Measurements from ENCODE around the gene OR2L3.
"Not testable (repeated sequence)": the region's sequence is repeated elsewhere in the genome, so short reads cannot be mapped to it uniquely, and the experiment has no call there.

OR2L3 gene, protein sequence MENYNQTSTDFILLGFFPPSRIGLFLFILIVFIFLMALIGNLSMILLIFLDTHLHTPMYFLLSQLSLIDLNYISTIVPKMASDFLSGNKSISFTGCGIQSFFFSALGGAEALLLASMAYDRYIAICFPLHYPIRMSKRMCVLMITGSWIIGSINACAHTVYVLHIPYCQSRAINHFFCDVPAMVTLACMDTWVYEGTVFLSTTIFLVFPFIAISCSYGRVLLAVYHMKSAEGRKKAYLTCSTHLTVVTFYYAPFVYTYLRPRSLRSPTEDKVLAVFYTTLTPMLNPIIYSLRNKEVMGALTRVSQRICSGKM

DNA sequence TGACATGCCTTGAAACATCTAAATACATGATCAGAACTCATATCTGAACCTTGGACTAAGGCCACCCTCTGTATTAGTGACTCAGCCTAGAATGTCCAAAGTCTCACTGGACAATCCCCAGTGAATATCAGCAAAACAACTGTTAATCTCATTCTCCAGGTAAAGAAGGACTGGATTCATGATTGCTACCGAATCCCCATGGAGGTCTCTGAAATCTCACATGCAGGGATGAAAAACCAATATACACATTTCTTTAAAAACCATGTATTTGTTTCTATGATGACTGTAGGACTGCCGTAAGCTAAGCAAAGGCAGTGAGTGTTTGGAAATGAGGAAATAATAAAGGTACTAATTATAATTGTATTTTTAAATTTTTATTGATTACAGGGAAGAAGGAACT, at the start of gene OR2L3:
TSS of gene OR2L3 (plus strand) at position 301 of the 400 bp plus-strand sequence. CDS start 13,846 bp downstream, outside the sequence.
- DNase-seq = no peak

DNA sequence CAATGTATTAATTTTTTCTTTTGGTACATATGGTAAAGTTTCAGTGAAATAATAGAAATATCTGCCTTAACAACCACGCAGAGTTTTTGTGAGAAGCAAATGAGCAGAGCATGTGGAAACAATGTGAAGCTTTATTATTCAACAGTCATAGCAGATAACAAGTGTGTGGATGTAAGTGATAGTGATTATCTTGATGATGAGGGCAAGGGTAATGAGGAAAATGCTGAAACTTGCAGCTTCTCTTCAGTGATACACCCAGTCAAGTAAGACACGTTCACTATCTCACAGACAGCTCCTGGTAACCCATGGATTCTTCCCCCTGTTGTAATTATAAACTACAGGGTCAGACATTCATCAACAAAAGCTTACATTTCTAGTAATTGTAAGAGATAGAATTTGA, 47.8 kb upstream of the OR2L3 start:
- DNase-seq = no peak

DNA sequence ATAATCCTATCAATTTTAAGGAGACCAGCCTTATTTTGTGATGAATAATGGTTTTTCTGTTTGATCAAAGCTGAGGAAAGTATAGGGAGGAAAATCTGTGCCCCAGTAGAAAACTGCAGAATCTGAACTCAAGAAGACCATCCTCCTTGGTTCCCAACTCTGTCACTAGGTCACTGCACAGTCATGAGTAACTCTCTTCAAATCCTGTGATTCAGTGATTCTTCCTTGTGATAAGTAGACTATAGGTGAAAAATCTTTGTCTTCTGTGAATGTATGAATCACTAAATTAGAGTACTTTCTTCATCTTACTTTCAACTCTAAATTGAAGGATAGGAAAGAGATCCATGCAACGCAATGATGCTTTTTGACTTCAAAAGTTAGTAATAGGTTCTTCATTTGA, 46.5 kb upstream of the OR2L3 start:
- DNase-seq = no peak

DNA sequence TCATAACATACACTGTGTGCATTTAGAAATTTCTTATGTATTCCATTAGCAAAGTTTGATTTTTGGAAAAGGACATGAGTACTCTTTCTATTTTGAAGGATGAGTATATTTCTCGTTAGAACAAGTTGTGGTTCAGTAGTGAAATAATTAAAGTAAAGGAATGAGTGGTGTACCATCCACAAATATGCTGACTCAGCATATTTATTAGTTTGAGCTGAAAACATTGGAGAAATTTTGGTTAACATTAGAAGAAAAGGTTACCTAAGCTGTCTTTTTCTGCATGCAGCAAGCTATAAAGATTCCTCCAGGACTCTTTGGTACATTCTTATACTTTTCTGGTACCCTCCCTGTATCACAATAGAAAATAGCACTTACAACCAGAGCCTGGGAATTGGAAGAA, 38.9 kb upstream of the OR2L3 start:
- no peak for DNase-seq

DNA sequence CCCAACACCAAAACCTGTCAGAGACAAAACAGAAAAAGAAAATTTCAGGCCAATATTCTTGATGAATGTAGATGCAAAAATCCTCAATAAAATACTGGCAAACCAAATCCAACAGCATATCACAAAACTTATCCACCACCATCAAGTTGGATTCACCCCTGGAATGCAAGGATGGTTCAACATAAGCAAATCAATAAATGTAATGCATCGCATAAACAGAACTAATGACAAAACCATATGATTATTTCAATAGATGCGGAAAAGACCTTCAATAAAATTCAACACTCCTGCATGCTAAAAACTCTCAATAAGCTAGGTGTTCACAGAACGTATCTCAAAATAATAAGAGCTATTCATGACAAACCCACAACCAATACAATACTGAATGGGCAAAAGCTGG, 37.0 kb upstream of the OR2L3 start:
- no peak for DNase-seq

DNA sequence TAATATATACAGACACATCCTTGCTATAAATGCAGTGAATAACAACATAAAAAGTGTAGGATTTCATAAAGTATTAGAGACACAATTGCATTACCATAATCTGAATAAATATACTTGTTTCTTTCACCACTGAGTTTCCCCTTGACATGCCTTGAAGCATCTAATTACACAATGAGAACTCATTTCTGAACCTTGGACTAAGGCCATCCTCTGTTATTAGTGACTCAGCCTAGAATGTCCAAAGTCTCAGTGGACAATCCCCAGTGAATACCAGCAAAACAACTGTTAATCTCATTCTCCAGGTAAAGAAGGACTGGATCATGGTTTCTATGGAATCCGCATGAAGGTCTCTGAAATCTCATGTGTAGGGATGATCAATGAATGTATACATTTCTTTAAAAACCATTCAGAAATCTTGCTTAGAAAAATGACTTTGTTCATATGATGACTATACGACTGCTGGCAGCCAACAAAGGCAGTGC, 33.4 kb upstream of the OR2L3 start, which contains the start of gene OR2L5:
TSS of gene OR2L5 (plus strand) at position 432 of the 482 bp plus-strand sequence. CDS start 8,288 bp downstream, outside the sequence.
- DNase-seq = no peak

DNA sequence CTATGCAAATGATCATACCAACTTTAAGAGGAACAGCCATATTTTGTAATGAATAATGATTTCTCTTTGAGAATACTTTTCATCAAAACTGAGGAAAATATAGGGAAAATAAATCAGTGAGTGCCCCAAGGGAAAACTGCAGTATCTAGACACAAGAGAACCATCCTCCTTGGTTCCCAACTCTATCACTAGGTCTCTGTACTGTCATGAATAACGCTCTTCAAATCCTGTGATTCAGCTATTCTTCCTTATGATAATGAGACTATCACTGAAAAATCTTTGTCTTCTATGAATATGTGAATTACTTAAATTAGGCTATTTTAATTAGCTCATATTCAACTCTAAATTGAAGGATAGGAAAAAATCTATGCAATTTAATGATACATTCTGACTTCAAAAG, 30.8 kb upstream of the OR2L3 start:
- DNase-seq = no peak

DNA sequence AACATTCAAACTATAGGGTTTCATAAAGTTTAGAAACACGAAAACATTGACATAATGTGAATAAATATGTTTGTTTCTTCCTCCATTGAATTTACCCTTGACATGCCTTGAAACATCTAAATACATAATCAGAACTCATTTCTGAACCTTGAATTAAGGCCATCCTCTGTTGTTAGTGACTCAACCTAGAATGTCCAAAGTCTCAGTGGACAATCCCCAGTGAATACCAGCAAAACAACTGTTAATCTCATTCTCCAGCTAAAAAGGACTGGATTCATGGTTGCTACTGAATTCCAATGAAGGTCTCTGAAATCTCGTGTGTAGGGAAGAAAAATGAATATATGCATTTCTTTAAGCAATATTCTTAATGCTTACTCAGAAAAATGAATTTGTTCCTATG, 16.9 kb upstream of the OR2L3 start, which contains the start of gene OR2L2:
TSS of gene OR2L2 (plus strand) at position 301 of the 400 bp plus-strand sequence. CDS start 8,198 bp downstream, outside the sequence.
- DNase-seq = no peak

DNA sequence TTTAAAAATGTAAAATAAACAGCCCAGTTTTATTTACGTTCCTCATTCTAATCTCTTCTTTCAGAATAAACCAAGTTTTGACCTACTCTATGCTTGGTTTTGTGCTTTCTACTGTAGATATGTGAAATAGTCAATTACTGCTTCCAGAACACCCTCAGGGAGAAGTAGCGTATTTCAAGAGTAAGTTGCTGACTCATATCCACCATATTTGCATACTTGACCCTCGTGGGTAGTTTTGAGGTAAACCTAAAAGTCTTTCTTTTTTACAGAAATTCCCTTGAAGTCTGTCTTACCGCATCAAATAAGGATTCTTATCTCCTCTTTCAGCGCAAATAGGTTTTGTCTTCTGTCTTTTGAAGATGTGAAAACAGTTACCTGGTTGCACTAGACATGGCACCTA, 1.4 kb upstream of the OR2L3 start:
- no peak for DNase-seq

DNA sequence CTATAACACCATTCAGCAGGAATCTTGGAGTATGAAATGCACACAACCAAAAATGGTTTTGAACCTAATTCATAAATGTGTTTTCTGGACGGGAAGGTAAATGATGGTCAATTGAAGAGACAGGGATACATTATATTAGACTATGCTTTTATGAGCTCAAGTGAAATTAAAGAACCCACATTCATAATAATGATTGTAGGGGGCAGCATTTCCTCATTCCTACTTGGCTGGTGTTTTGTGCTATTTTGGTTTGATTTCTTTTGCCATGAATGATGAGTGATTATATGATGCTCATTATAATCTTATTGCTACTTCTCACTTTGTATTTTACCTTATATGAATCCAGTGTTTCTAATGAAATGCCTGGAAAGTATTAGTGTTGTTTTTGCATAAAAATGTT, 372 bp downstream of the OR2L3 start:
- no peak for DNase-seq

DNA sequence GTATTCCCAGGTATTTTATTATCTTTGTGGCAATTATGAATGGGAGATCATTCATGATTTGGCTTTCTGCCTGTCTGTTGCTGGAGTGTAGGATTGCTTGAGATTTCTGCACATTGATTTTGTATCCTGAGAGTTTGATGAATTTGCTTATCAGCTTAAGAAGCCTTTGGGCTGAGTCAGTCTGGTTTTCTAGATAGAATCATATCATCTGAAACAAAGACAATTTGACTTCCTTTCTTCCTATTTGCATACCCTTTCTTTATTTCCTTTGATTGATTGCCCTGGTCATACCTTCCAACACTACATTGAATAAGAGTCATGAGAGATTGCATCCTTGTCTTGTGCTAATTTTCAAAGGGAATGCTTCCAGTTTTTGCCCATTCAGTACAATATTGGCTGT, 8.0 kb downstream of the OR2L3 start:
- DNase-seq = no peak

DNA sequence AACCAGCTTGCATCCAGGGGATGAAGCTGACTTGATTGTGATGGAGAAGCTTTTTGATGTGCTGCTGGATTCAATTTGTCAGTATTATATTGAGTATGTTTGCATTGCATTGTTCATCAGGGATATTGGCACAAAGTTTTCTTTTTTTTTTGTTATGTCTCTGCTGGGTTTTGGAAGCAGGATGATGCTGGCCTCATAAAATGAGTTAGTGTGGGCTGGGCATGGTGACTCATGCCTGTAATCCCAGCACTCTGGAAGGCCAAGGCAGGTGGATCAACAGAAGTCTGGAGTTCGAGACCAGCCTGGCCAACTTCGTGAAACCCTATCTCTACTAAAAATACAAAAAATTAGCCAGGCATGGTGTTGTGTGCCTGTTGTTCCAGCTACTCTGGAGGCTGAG, 8.6 kb downstream of the OR2L3 start:
- DNase-seq = no peak

DNA sequence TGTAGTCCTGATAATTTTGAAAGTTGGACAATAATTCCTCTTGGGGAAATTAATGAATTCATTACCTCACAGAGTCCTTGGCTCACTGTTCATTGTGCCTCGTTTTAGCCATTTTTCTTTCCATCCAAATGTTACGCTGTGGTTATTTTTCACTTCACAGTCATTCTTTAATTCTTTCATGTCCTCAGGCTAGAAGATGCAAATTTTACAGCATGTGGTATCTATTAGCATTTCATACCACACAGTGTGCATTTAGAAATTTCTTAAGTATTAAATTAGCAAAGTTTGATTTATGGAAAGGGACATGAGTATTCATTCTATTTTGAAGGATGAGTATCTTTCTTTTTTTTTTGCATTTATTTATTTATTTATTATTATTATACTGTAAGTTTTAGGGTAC, 18.4 kb downstream of the OR2L3 start:
- no peak for DNase-seq

DNA sequence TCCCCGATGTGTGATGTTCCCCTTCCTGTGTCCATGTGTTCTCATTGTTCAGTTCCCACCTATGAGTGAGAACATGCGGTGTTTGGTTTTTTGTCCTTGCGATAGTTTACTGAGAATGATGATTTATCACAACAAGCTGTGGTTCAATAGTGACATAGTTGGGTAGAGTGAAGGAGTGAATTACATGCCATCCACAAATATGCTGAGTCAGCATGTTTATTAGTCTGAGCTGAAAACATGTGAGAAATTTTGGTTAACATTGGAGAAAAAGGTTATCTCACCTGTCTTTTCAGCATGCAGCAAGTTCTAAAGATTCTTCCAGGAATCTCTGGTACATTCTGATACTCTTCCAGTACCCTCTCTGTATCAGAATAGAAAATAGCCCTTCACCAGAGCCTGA, 19.0 kb downstream of the OR2L3 start:
- no peak for DNase-seq

DNA sequence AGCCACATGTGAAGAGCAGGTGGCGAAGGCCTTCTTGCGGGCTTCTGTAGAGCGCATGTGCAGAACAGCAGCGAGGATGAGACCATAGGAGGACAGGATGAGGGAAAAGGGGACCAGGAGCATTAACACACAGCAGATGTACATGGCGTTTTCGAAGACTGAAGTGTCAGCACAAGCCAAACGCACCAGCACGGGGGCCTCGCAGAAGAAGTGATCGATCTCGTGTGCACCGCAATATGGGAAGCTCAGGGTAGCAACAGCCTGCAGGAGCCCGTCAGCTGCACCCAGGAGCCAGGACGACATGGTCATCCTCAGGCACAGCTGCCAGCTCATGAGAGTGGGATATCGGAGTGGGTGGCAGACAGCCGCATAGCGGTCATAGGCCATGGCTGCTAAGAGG, 37.2 kb downstream of the OR2L3 start:
- not testable (repeated sequence) for DNase-seq

DNA sequence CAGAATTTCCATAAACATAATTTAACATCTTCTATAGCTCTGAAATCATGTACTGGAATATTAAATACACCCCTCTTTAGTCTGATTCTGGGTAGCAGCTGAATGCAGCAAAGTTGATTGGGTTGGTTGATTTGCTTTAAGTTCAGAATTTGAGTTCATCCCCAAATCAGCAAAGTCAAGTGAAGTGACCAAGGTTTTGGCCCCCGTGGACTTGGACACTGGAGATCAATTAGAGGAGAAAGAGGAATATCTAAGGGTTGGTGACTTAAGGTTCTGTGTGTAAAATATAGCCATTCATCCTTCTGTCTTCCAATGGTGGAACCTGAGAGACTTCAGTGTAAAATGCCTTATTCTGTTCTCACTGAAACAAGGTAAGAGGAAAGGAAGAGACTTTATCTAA, 48.2 kb downstream of the OR2L3 start, which contains the start of gene OR2L13:
TSS of gene OR2L13 (plus strand) at position 301 of the 400 bp plus-strand sequence. CDS start 4,192 bp downstream, outside the sequence.
- no peak for DNase-seq

DNA sequence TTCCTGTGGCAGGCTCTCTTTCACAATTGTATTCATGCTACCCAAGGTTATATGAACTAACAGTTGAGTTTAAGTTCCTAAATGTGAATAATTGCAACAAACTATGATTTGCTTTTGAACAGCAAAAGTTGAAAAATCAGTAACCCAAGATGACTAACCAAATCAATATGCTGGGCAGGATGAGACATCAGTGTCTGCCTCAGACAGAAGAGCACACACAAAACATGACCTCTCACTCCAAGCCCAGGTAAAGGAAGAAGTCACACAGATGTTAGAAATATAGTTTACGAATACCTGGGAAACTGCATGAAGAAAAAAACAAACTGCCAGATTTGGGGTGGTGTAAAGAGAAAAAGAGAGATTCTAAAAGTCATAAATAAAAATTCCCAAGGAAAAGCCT, 51.9 kb downstream of the OR2L3 start:
- no peak for DNase-seq

DNA sequence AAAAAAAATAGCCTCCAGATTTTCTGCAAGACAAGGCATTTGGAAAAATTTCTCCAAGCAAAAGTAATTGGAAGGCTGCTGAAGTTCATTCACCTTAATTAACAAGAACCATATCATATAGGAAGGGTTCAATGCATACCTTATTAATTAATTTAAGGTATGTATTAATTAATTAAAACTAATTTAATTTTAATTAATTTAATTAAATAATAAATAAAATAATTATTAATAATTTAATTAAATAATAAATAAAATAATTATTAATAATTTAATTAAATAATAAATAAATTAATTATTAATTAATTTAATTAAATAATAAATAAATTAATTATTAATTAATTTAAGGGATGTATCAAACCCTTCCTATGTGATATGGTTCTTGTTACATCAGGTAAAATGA, 56.2 kb downstream of the OR2L3 start:
- no peak for DNase-seq

DNA sequence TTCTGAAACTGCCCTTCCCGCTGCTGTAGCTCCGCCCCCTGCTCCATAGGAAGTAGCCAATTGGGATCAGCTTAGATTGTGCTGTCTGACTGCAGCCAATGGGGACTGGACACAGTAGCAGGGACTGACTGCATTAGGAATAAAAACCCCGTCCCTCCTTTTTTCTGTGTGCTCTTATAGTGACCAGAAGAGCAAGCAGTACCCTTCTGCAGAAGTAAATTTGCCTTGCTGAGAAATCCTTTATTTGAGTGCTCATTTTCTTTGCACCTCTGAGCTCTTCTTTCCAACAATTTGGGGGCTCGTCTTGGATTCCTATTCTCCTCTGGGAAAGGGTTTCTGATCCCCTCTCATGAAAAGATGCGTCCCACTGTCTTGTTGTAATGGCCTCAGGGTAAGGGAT, 64.5 kb downstream of the OR2L3 start:
- DNase-seq = no peak

Measured in fibroblast of skin of right biceps (primary cell).